ENCODE results near the gene BLOC1S2. TPM values are rescaled to one million over a fixed set of nuclear protein-coding genes. Genes with fewer than 3 reads are reported as not detected.

Gene BLOC1S2
- total RNA-seq, 6 donors from 2014 or later: 25.1 to 51.2 (median 38.5) TPM

GRCh38 chr10:100229819-100230422 is 56.6 kb downstream of the BLOC1S2 start:
- ATAC-seq (ENCODE audit: low FRiP score in 2 of 2) (peak in 1 of 2 donors; percentile 4), DNase-seq (peak in 1 of 2 donors; percentile 2)
- H3K27me3 ChIP-seq: no peaks in the 10 kb centered on the region
- no peaks in the 10 kb centered on the region for H3K9me3 ChIP-seq
- H3K27ac ChIP-seq: peak overlapping the region; percentile 80 to 91 (median 84)
- TF ChIP-seq CTCF (IDR thresholded peaks at IDR 0.05): no peak
- TF ChIP-seq POLR2AphosphoS5 (IDR thresholded peaks at IDR 0.05): no peak
- no peak for TF ChIP-seq EP300 (IDR thresholded peaks at IDR 0.05)
- TF ChIP-seq POLR2A (IDR thresholded peaks at IDR 0.05): no peak
- WGBS, 2 donors: 61 to 66% methylated on average over 21 of the region's 21 CpGs
- H3K4me1 ChIP-seq: peaks cover 9 to 16% (median 11%) of the 10 kb centered on the region in 4 donors
- H3K4me3 ChIP-seq: peak overlapping the region; percentile 78 to 97 (median 90)
- peaks cover 12 to 37% (median 22%) of the 10 kb centered on the region in 4 donors for H3K36me3 ChIP-seq

GRCh38 chr10:100223879-100224278 is 62.6 kb downstream of the BLOC1S2 start:
- H3K4me3 ChIP-seq: no peak overlapping the region
- TF ChIP-seq POLR2AphosphoS5 (IDR thresholded peaks at IDR 0.05): no peak
- no peak for TF ChIP-seq POLR2A (IDR thresholded peaks at IDR 0.05)
- TF ChIP-seq EP300 (IDR thresholded peaks at IDR 0.05): no peak
- no peak for TF ChIP-seq CTCF (IDR thresholded peaks at IDR 0.05)
- peaks cover 12 to 67% (median 37%) of the 10 kb centered on the region in 4 donors for H3K36me3 ChIP-seq
- no peaks in the 10 kb centered on the region for H3K9me3 ChIP-seq
- no peak for DNase-seq
- peaks cover 4 to 10% (median 6%) of the 10 kb centered on the region in 4 donors for H3K4me1 ChIP-seq
- no peak overlapping the region for H3K27ac ChIP-seq
- H3K27me3 ChIP-seq: no peaks in the 10 kb centered on the region
- ATAC-seq (ENCODE audit: low FRiP score in 2 of 2): no peak
- WGBS, 2 donors: 86 to 99% methylated on average over 5 of the region's 5 CpGs

Small RNA genes within 50 kb of the gene (small RNA-seq; reads per million reads assigned to genes)
- 0 reads per million in 4 donors for gene RNU6-422P
- gene SNORA12: 3.3 to 25.8 (median 15.0) reads per million in 4 donors

Other genes starting within 250 kb of the BLOC1S2 start
- gene CPN1, start 204.8 kb downstream of the BLOC1S2 start, total RNA-seq: not detected
- gene ERLIN1, start 100.7 kb downstream of the BLOC1S2 start, total RNA-seq: 10 to 100 TPM in 5 of 6 donors, 1 to 10 TPM in 1; 9.4 to 40.7 (median 24.4) TPM
- 10 to 100 TPM in 4 of 6 donors, 1 to 10 TPM in 2; 8.8 to 27.3 (median 18.7) TPM for gene CHUK, start 57.1 kb downstream of the BLOC1S2 start, total RNA-seq
- 10 to 100 TPM; 15.2 to 46.1 (median 23.3) TPM for gene CWF19L1, start 19.0 kb downstream of the BLOC1S2 start, total RNA-seq
- gene PKD2L1, start 43.5 kb upstream of the BLOC1S2 start, total RNA-seq: 1 to 10 TPM in 5 of 6 donors, under 1 TPM in 1; 0.61 to 8.4 (median 2.0) TPM
- gene SCD, start 60.6 kb upstream of the BLOC1S2 start, total RNA-seq: 100 to 1,000 TPM; 108 to 464 (median 251) TPM
- under 1 TPM in 1 of 6 donors, not detected in 5; 0.17 TPM for gene WNT8B, start 176.3 kb upstream of the BLOC1S2 start, total RNA-seq
- 10 to 100 TPM in 3 of 6 donors, 1 to 10 TPM in 3; 3.6 to 43.0 (median 10.3) TPM for gene SEC31B, start 233.2 kb upstream of the BLOC1S2 start, total RNA-seq
- 100 to 1,000 TPM; 110 to 152 (median 137) TPM for gene NDUFB8, start 243.2 kb upstream of the BLOC1S2 start, total RNA-seq
- 10 to 100 TPM in 4 of 6 donors, 1 to 10 TPM in 2; 7.2 to 34.6 (median 18.4) TPM for gene HIF1AN, start 249.3 kb upstream of the BLOC1S2 start, total RNA-seq

All from upper lobe of left lung (tissue), 6 donors.